ENCODE results near the gene ZNF614.
"Not testable (repeated sequence)": the region's sequence is repeated elsewhere in the genome, so short reads cannot be mapped to it uniquely, and the experiment has no call there.

The ZNF614 gene

GRCh38 chr19:52028780-52029123 is 573 bp upstream of the ZNF614 start:
- H3K79me2 ChIP-seq (ENCODE audit: control insufficient read depth, insufficient read depth, low read length, unreplicated experiment), result peaks cover 16% of the 10 kb centered on the region
- H2AFZ ChIP-seq (ENCODE audit: low read length, unreplicated experiment), result peak overlapping the region; percentile 74
- H3K4me1 ChIP-seq (ENCODE audit: control insufficient read depth, insufficient read depth, low read length, unreplicated experiment), result no peaks in the 10 kb centered on the region
- peak overlapping the region; percentile 97 for H3K4me3 ChIP-seq (ENCODE audit: low read depth, low read length)
- H3K27ac ChIP-seq (ENCODE audit: low read depth, low read length), result peak overlapping the region; percentile 83
- peaks cover 40% of the 10 kb centered on the region for H3K36me3 ChIP-seq (ENCODE audit: insufficient read depth, low read length)
- no peaks in the 10 kb centered on the region for H3K27me3 ChIP-seq (ENCODE audit: insufficient read depth, low read length)

- H3K4me1 ChIP-seq (ENCODE audit: control insufficient read depth, insufficient read depth, low read length, unreplicated experiment); H2AFZ ChIP-seq (ENCODE audit: low read length, unreplicated experiment); H3K27me3 ChIP-seq (ENCODE audit: insufficient read depth, low read length); H3K4me3 ChIP-seq (ENCODE audit: low read depth, low read length); H3K27ac ChIP-seq (ENCODE audit: low read depth, low read length): not testable (repeated sequence)
- H3K36me3 ChIP-seq (ENCODE audit: insufficient read depth, low read length), result peaks cover 38% of the 10 kb centered on the region
- H3K79me2 ChIP-seq (ENCODE audit: control insufficient read depth, insufficient read depth, low read length, unreplicated experiment), result peaks cover 16% of the 10 kb centered on the region
These were observed 1.8 kb downstream of the ZNF614 start for GRCh38 chr19:52026255-52026990.

- H2AFZ ChIP-seq (ENCODE audit: low read length, unreplicated experiment); H3K27ac ChIP-seq (ENCODE audit: low read depth, low read length); H3K27me3 ChIP-seq (ENCODE audit: insufficient read depth, low read length); H3K4me3 ChIP-seq (ENCODE audit: low read depth, low read length); H3K4me1 ChIP-seq (ENCODE audit: control insufficient read depth, insufficient read depth, low read length, unreplicated experiment): not testable (repeated sequence)
- Histone ChIP-seq H3K79me2 (ENCODE audit: control insufficient read depth, insufficient read depth, low read length, unreplicated experiment) (peaks cover 16% of the 10 kb centered on the region), H3K36me3 (ENCODE audit: insufficient read depth, low read length) (peaks cover 52% of the 10 kb centered on the region)
These were observed 3.7 kb downstream of the ZNF614 start for GRCh38 chr19:52024478-52024877.

GRCh38 chr19:52022193-52022592 is 6.0 kb downstream of the ZNF614 start:
- Histone ChIP-seq H3K36me3 (ENCODE audit: insufficient read depth, low read length) (peaks cover 72% of the 10 kb centered on the region), H3K79me2 (ENCODE audit: control insufficient read depth, insufficient read depth, low read length, unreplicated experiment) (peaks cover 7% of the 10 kb centered on the region), H3K27me3 (ENCODE audit: insufficient read depth, low read length) (no peaks in the 10 kb centered on the region)

GRCh38 chr19:52020506-52020905 is 7.7 kb downstream of the ZNF614 start:
- no peak overlapping the region for H3K27ac ChIP-seq (ENCODE audit: low read depth, low read length)
- no peaks in the 10 kb centered on the region for H3K4me1 ChIP-seq (ENCODE audit: control insufficient read depth, insufficient read depth, low read length, unreplicated experiment)
- no peak overlapping the region for H3K4me3 ChIP-seq (ENCODE audit: low read depth, low read length)
- H3K27me3 ChIP-seq (ENCODE audit: insufficient read depth, low read length), result no peaks in the 10 kb centered on the region
- peaks cover 85% of the 10 kb centered on the region for H3K36me3 ChIP-seq (ENCODE audit: insufficient read depth, low read length)
- H3K79me2 ChIP-seq (ENCODE audit: control insufficient read depth, insufficient read depth, low read length, unreplicated experiment), result no peaks in the 10 kb centered on the region
- H2AFZ ChIP-seq (ENCODE audit: low read length, unreplicated experiment), result no peak overlapping the region

More at GRCh38 chr19:52022193-52022592, 6.0 kb downstream of the ZNF614 start:
- H3K4me3 ChIP-seq (ENCODE audit: low read depth, low read length), result no peak overlapping the region
- H3K27ac ChIP-seq (ENCODE audit: low read depth, low read length), result no peak overlapping the region
- H2AFZ ChIP-seq (ENCODE audit: low read length, unreplicated experiment), result no peak overlapping the region
- H3K4me1 ChIP-seq (ENCODE audit: control insufficient read depth, insufficient read depth, low read length, unreplicated experiment), result no peaks in the 10 kb centered on the region

- Histone ChIP-seq H3K79me2 (ENCODE audit: control insufficient read depth, insufficient read depth, low read length, unreplicated experiment) (peaks cover under 1% of the 10 kb centered on the region), H3K27me3 (ENCODE audit: insufficient read depth, low read length) (no peaks in the 10 kb centered on the region), H3K27ac (ENCODE audit: low read depth, low read length) (no peak overlapping the region), H3K4me1 (ENCODE audit: control insufficient read depth, insufficient read depth, low read length, unreplicated experiment) (no peaks in the 10 kb centered on the region), H3K36me3 (ENCODE audit: insufficient read depth, low read length) (peaks cover 14% of the 10 kb centered on the region), H3K4me3 (ENCODE audit: low read depth, low read length) (no peak overlapping the region), H2AFZ (ENCODE audit: low read length, unreplicated experiment) (no peak overlapping the region)
These were observed 17.5 kb downstream of the ZNF614 start for GRCh38 chr19:52010674-52011073.

GRCh38 chr19:52007806-52008557 is 20.2 kb downstream of the ZNF614 start, which contains the start of gene ZNF615:
ZNF615 (minus strand) TSS chr19:52008211; CDS start chr19:52003711, 4,500 bp downstream.
- Histone ChIP-seq H3K36me3 (ENCODE audit: insufficient read depth, low read length) (peaks cover 8% of the 10 kb centered on the region; the same call in 1 of the 2 replicates), H3K27me3 (ENCODE audit: insufficient read depth, low read length) (no peaks in the 10 kb centered on the region), H3K27ac (ENCODE audit: low read depth, low read length) (peak within 1 kb of the TSS; percentile 78), H3K4me3 (ENCODE audit: low read depth, low read length) (peak within 1 kb of the TSS; percentile 78), H2AFZ (ENCODE audit: low read length, unreplicated experiment) (peak within 1 kb of the TSS; percentile 100), H3K79me2 (ENCODE audit: control insufficient read depth, insufficient read depth, low read length, unreplicated experiment) (peaks cover 2% of the 10 kb centered on the region), H3K4me1 (ENCODE audit: control insufficient read depth, insufficient read depth, low read length, unreplicated experiment) (no peaks in the 10 kb centered on the region)

GRCh38 chr19:52007451-52007805 is 20.8 kb downstream of the ZNF614 start:
- Histone ChIP-seq H3K27ac (ENCODE audit: low read depth, low read length) (no peak overlapping the region), H2AFZ (ENCODE audit: low read length, unreplicated experiment) (peak overlapping the region; percentile 100), H3K4me1 (ENCODE audit: control insufficient read depth, insufficient read depth, low read length, unreplicated experiment) (no peaks in the 10 kb centered on the region), H3K79me2 (ENCODE audit: control insufficient read depth, insufficient read depth, low read length, unreplicated experiment) (peaks cover 2% of the 10 kb centered on the region), H3K4me3 (ENCODE audit: low read depth, low read length) (peak overlapping the region; percentile 78), H3K36me3 (ENCODE audit: insufficient read depth, low read length) (peaks cover 9% of the 10 kb centered on the region; the same call in 1 of the 2 replicates), H3K27me3 (ENCODE audit: insufficient read depth, low read length) (no peaks in the 10 kb centered on the region)

- Histone ChIP-seq H3K4me1 (ENCODE audit: control insufficient read depth, insufficient read depth, low read length, unreplicated experiment) (no peaks in the 10 kb centered on the region), H2AFZ (ENCODE audit: low read length, unreplicated experiment) (no peak overlapping the region), H3K27me3 (ENCODE audit: insufficient read depth, low read length) (no peaks in the 10 kb centered on the region), H3K27ac (ENCODE audit: low read depth, low read length) (no peak overlapping the region), H3K4me3 (ENCODE audit: low read depth, low read length) (no peak overlapping the region), H3K79me2 (ENCODE audit: control insufficient read depth, insufficient read depth, low read length, unreplicated experiment) (no peaks in the 10 kb centered on the region), H3K36me3 (ENCODE audit: insufficient read depth, low read length) (peaks cover 46% of the 10 kb centered on the region)
These were observed 34.0 kb downstream of the ZNF614 start for GRCh38 chr19:51994048-51994644.

GRCh38 chr19:51993422-51993821 is 34.8 kb downstream of the ZNF614 start:
- no peaks in the 10 kb centered on the region for H3K4me1 ChIP-seq (ENCODE audit: control insufficient read depth, insufficient read depth, low read length, unreplicated experiment)
- no peak overlapping the region for H3K27ac ChIP-seq (ENCODE audit: low read depth, low read length)
- H3K79me2 ChIP-seq (ENCODE audit: control insufficient read depth, insufficient read depth, low read length, unreplicated experiment), result no peaks in the 10 kb centered on the region
- no peaks in the 10 kb centered on the region for H3K27me3 ChIP-seq (ENCODE audit: insufficient read depth, low read length)
- H3K4me3 ChIP-seq (ENCODE audit: low read depth, low read length), result no peak overlapping the region
- peaks cover 42% of the 10 kb centered on the region for H3K36me3 ChIP-seq (ENCODE audit: insufficient read depth, low read length)
- H2AFZ ChIP-seq (ENCODE audit: low read length, unreplicated experiment), result no peak overlapping the region
